H9 (cell line): ENCODE measurements around the gene RPS10. TPM values are rescaled to one million over a fixed set of nuclear protein-coding genes. Genes with fewer than 3 reads are reported as not detected.
A peak's percentile ranks its signal among the peaks of the same experiment; 100 is the strongest.

Experiments used
- DNase-seq: peaks from one replicate; pipeline ENCODE4 v3.0.0-alpha.2; 2017
- H2AFZ ChIP-seq: one replicate; pipeline ENCODE4 v1.6.1; 2013; ENCODE audit warnings: mild to moderate bottlenecking, low read length, control low read depth, moderate library complexity
- H2AK5ac ChIP-seq: 2 replicates; pipeline ENCODE4 v1.6.1; 2013; ENCODE audit warnings: low read length, control low read depth, mixed read lengths; ENCODE audit not compliant: insufficient read length
- H2BK120ac ChIP-seq: one replicate; pipeline ENCODE4 v1.6.1; 2013; ENCODE audit warnings: low read depth, mild to moderate bottlenecking, low read length, control low read depth, inconsistent platforms; ENCODE audit not compliant: poor library complexity, severe bottlenecking
- H2BK12ac ChIP-seq: 2 replicates; pipeline ENCODE4 v1.6.1; 2013; ENCODE audit warnings: low read length, control low read depth, mixed read lengths, low read depth; ENCODE audit not compliant: insufficient read length
- H2BK15ac ChIP-seq: 2 replicates; pipeline ENCODE4 v1.6.1; 2013; ENCODE audit warnings: low read depth, low read length, control low read depth
- H2BK20ac ChIP-seq: one replicate; pipeline ENCODE4 v1.6.1; 2013; ENCODE audit warnings: low read depth, mild to moderate bottlenecking, low read length, control low read depth, inconsistent platforms; ENCODE audit not compliant: poor library complexity, severe bottlenecking
- H2BK5ac ChIP-seq: 2 replicates; pipeline ENCODE4 v1.6.1; 2013; ENCODE audit warnings: low read length, control low read depth, mixed read lengths; ENCODE audit not compliant: insufficient read length
- H3K14ac ChIP-seq: 2 replicates; pipeline ENCODE4 v1.6.1; 2013; ENCODE audit warnings: low read length, control low read depth; ENCODE audit not compliant: insufficient read depth
- H3K18ac ChIP-seq: 2 replicates; pipeline ENCODE4 v1.6.1; 2013; ENCODE audit warnings: low read depth, mild to moderate bottlenecking, mixed read lengths, low read length, control low read depth; ENCODE audit not compliant: insufficient read length
- H3K23ac ChIP-seq: 2 replicates; pipeline ENCODE4 v1.6.1; 2013; ENCODE audit warnings: low read length, control low read depth, mixed read lengths, low read depth; ENCODE audit not compliant: insufficient read length
- H3K23me2 ChIP-seq: 2 replicates; pipeline ENCODE4 v1.6.1; 2013; ENCODE audit warnings: low read depth, mild to moderate bottlenecking, mixed read lengths, low read length, control low read depth; ENCODE audit not compliant: insufficient read length, poor library complexity, severe bottlenecking
- H3K27ac ChIP-seq: 2 replicates; pipeline ENCODE4 v1.5.1; 2013; ENCODE audit warnings: low read length, control low read depth, mixed read lengths, low read depth; ENCODE audit not compliant: insufficient read length
- H3K27me3 ChIP-seq: 2 replicates; pipeline ENCODE4 v1.6.1; 2013; ENCODE audit warnings: low read length, control low read depth, inconsistent platforms; ENCODE audit not compliant: insufficient read depth
- H3K4ac ChIP-seq: 2 replicates; pipeline ENCODE4 v1.6.1; 2013; ENCODE audit warnings: low read depth, mild to moderate bottlenecking, control low read depth, inconsistent platforms, low read length, moderate library complexity
- H3K4me1 ChIP-seq: 2 replicates; pipeline ENCODE4 v1.6.1; 2013; ENCODE audit warnings: low read length, control low read depth, inconsistent platforms; ENCODE audit not compliant: insufficient read depth
- H3K4me2 ChIP-seq: 2 replicates; pipeline ENCODE4 v1.6.1; 2013; ENCODE audit warnings: low read length, control low read depth, mixed read lengths; ENCODE audit not compliant: insufficient read length, insufficient read depth
- H3K56ac ChIP-seq: 2 replicates; pipeline ENCODE4 v1.6.1; 2013; ENCODE audit warnings: low read depth, mild to moderate bottlenecking, mixed read lengths, low read length, control low read depth; ENCODE audit not compliant: insufficient read length
- H3K79me1 ChIP-seq: 2 replicates; pipeline ENCODE4 v1.6.1; 2013; ENCODE audit warnings: low read depth, mild to moderate bottlenecking, moderate library complexity, low read length, control low read depth, inconsistent platforms; ENCODE audit not compliant: insufficient read depth, poor library complexity, severe bottlenecking
- H3K79me2 ChIP-seq: 2 replicates; pipeline ENCODE4 v1.6.1; 2013; ENCODE audit warnings: low read length, control low read depth, inconsistent platforms; ENCODE audit not compliant: insufficient read depth
- H3K9ac ChIP-seq: 2 replicates; pipeline ENCODE4 v1.6.1; 2013; ENCODE audit warnings: low read length, control low read depth, mixed read lengths; ENCODE audit not compliant: insufficient read length; ENCODE audit errors: extremely low read depth
- H3K9me3 ChIP-seq: one replicate; pipeline ENCODE4 v1.6.1; 2013; ENCODE audit warnings: low read depth, low read length, inconsistent platforms; ENCODE audit not compliant: control insufficient read depth
- H3T11ph ChIP-seq: one replicate; pipeline ENCODE4 v1.6.1; 2013; ENCODE audit warnings: mild to moderate bottlenecking, low read length, control low read depth, inconsistent platforms
- H4K20me1 ChIP-seq: one replicate; pipeline ENCODE4 v1.6.1; 2013; ENCODE audit not compliant: control insufficient read depth, insufficient read length, insufficient read depth
- H4K5ac ChIP-seq: 2 replicates; pipeline ENCODE4 v1.6.1; 2013; ENCODE audit warnings: low read depth, mild to moderate bottlenecking, mixed read lengths, low read length, control low read depth; ENCODE audit not compliant: insufficient read length
- H4K8ac ChIP-seq: replicated peaks from 2 replicates; pipeline ENCODE4 v1.6.1; 2013; ENCODE audit warnings: low read length, control low read depth, mixed read lengths, low read depth; ENCODE audit not compliant: insufficient read length
- H4K91ac ChIP-seq: 2 replicates; pipeline ENCODE4 v1.6.1; 2013; ENCODE audit warnings: low read depth, mild to moderate bottlenecking, moderate library complexity, mixed read lengths, low read length, control low read depth; ENCODE audit not compliant: insufficient read length
- H3K27ac Mint-ChIP-seq, 3 experiments: 2 replicates in 2 of 3; 3 replicates in 1 of 3; pipeline ENCODE4 v1.8.0; 2020 to 2021; ENCODE audit warnings: mixed read lengths in 3 of 3, mild to moderate bottlenecking in 1 of 3, moderate library complexity in 1 of 3
- H3K27me3 Mint-ChIP-seq: 2 replicates; pipeline ENCODE4 v1.8.0; 2021; ENCODE audit warnings: low read depth, mild to moderate bottlenecking, moderate library complexity, mixed read lengths
- H3K36me3 Mint-ChIP-seq, 3 experiments: 2 replicates in 2 of 3; 3 replicates in 1 of 3; pipeline ENCODE4 v1.8.0; 2020 to 2021; ENCODE audit warnings: low read depth in 3 of 3, mixed read lengths in 3 of 3; ENCODE audit not compliant: insufficient read depth in 1 of 3
- H3K4me1 Mint-ChIP-seq, 2 experiments: 2 replicates each; pipeline ENCODE4 v1.8.0; 2020; ENCODE audit warnings: mixed read lengths in 2 of 2
- H3K4me3 Mint-ChIP-seq, 2 experiments: 2 replicates in 1 of 2; 3 replicates in 1 of 2; pipeline ENCODE4 v1.8.0; 2020 to 2021; ENCODE audit warnings: mild to moderate bottlenecking in 2 of 2, mixed read lengths in 2 of 2, moderate library complexity in 1 of 2
- H3K9me3 Mint-ChIP-seq, 2 experiments: 2 replicates in 1 of 2; 3 replicates in 1 of 2; pipeline ENCODE4 v1.8.0; 2020; ENCODE audit warnings: mild to moderate bottlenecking in 2 of 2, mixed read lengths in 2 of 2, moderate library complexity in 1 of 2
- CTCF ChIP-seq: fragments of 200-600 bp; sonication (generic); conservative IDR thresholded peaks from 3 replicates; pipeline ENCODE4 v1.8.0; 2021; ENCODE audit warnings: antibody characterized with exemption, mild to moderate bottlenecking
- WGBS: extraction: QIAGEN DNeasy Blood & Tissue Kit; methylation state at CpG from one replicate; pipeline ENCODE4 v1.1.7; 2013; ENCODE audit warnings: missing lambda C conversion rate, low lambda C conversion rate, mixed read lengths; ENCODE audit not compliant: insufficient read length; ENCODE audit errors: extremely low coverage; 5-methylcytosine and 5-hydroxymethylcytosine counted together
- total RNA-seq: library from RNA; stranded (reverse); gene quantifications from 2 replicates; pipeline ENCODE4 v1.2.1, GENCODE V29; 2021

The RPS10 gene
- total RNA-seq, 1 experiment from 2014 or later, result 2,330 TPM

GRCh38 chr6:34378470-34378869 is 47.4 kb downstream of the RPS10 start:
- Histone ChIP-seq H4K91ac (no peak overlapping the region), H2BK15ac (no peak overlapping the region), H3K56ac (no peak overlapping the region), H2AFZ (no peak overlapping the region), H4K8ac (no peak overlapping the region), H2BK20ac (no peak overlapping the region), H3K27ac (no peak overlapping the region), H2BK5ac (no peak overlapping the region), H2BK12ac (no peak overlapping the region), H3K23me2 (no peaks in the 10 kb centered on the region), H3K9ac (no peak overlapping the region), H3K23ac (no peak overlapping the region), H3K9me3 (no peaks in the 10 kb centered on the region), H3K79me1 (peaks cover 11% of the 10 kb centered on the region), H3K4me2 (no peak overlapping the region), H3K14ac (no peak overlapping the region), H2BK120ac (no peak overlapping the region), H3K18ac (no peak overlapping the region), H4K5ac (no peak overlapping the region), H3K4me1 (no peaks in the 10 kb centered on the region), H3T11ph (no peak overlapping the region), H3K4ac (no peak overlapping the region), H2AK5ac (no peak overlapping the region), H3K79me2 (peaks cover 10% of the 10 kb centered on the region; the same call in 1 of the 2 replicates), H4K20me1 (no peaks in the 10 kb centered on the region), H3K27me3 (no peaks in the 10 kb centered on the region)
- Mint-ChIP-seq H3K9me3 (no peaks in the 10 kb centered on the region), H3K27ac (peak overlapping the region in 1 of 3 experiments; percentile 9; a peak in 3 of 7 replicates), H3K4me1 (peaks cover 7 to 9% of the 10 kb centered on the region in 2 experiments), H3K4me3 (no peak overlapping the region), H3K27me3 (no peaks in the 10 kb centered on the region), H3K36me3 (0 out of 7 replicates have a peak, but pooled peaks cover 0 to 2% (median 0%) of the 10 kb centered on the region in 3 experiments)
- DNase-seq, result no peak
- WGBS, result no CpG with 5 or more reads among the region's 2 CpGs
- TF ChIP-seq CTCF, result no peak
